Activated T-cell treated with anti-CD3 and anti-CD28 coated beads, Interleukin-2, amount 50 U/mL, for 4 hours (primary cell): ENCODE results near the gene LINGO4. TPM values are rescaled to one million over a fixed set of nuclear protein-coding genes. Genes with fewer than 3 reads are reported as not detected.

Source experiments
- ATAC-seq, 2 donors: fragments of 200-7000 bp; cut with Tn5 transposase; one replicate each; pipeline ENCODE4 v1.10.0; 2021
- DNase-seq: peaks from one replicate; pipeline ENCODE4 v3.0.0-alpha.2; 2020
- H3K27me3 Mint-ChIP-seq: one replicate; pipeline ENCODE4 v1.8.0; 2021; ENCODE audit warnings: low read depth, mixed read lengths
- H3K36me3 Mint-ChIP-seq: one replicate; pipeline ENCODE4 v1.8.0; 2022; ENCODE audit warnings: mixed read lengths; ENCODE audit not compliant: insufficient read depth
- H3K4me1 Mint-ChIP-seq: one replicate; pipeline ENCODE4 v1.8.0; 2021; ENCODE audit warnings: low read depth, mixed read lengths
- H3K4me3 Mint-ChIP-seq: one replicate; pipeline ENCODE4 v1.8.0; 2021; ENCODE audit warnings: mild to moderate bottlenecking, moderate library complexity, mixed read lengths
- H3K9me3 Mint-ChIP-seq: one replicate; pipeline ENCODE4 v1.8.0; 2021; ENCODE audit warnings: mixed read lengths
- total RNA-seq, 3 donors: library from RNA; stranded (reverse); gene quantifications; one replicate each; pipeline ENCODE4 v1.2.1, GENCODE V29; 2021

Gene LINGO4
- total RNA-seq, 3 donors from 2014 or later: 0.08 to 0.16 (median 0.16) TPM

- H3K27me3 Mint-ChIP-seq: no peaks in the 10 kb centered on the region
- H3K4me3 Mint-ChIP-seq: peak within 1 kb of the TSS; percentile 84
- ATAC-seq (peak; percentile 64 to 65), DNase-seq (peak; percentile 64)
- H3K4me1 Mint-ChIP-seq: peaks cover 45% of the 10 kb centered on the region
- H3K9me3 Mint-ChIP-seq: no peaks in the 10 kb centered on the region
- H3K36me3 Mint-ChIP-seq: peaks cover 18% of the 10 kb centered on the region
Measured at GRCh38 chr1:151839457-151840403, 34.5 kb upstream of the LINGO4 start, which contains the start of gene C2CD4D. Gene C2CD4D (minus strand): TSS chr1:151839820. CDS start chr1:151838989, 831 bp downstream.

GRCh38 chr1:151839082-151839412 is 33.8 kb upstream of the LINGO4 start:
- ATAC-seq (no peak), DNase-seq (no peak)
- Mint-ChIP-seq H3K27me3 (no peaks in the 10 kb centered on the region), H3K36me3 (peaks cover 12% of the 10 kb centered on the region), H3K4me1 (peaks cover 45% of the 10 kb centered on the region), H3K9me3 (no peaks in the 10 kb centered on the region), H3K4me3 (peak overlapping the region; percentile 84)

GRCh38 chr1:151838222-151839081 is 33.2 kb upstream of the LINGO4 start:
- Mint-ChIP-seq H3K4me3 (peak overlapping the region; percentile 84), H3K9me3 (no peaks in the 10 kb centered on the region), H3K36me3 (peaks cover 12% of the 10 kb centered on the region), H3K4me1 (peaks cover 51% of the 10 kb centered on the region), H3K27me3 (no peaks in the 10 kb centered on the region)
- peak; percentile 35 to 46 for ATAC-seq
- DNase-seq: no peak

- DNase-seq: no peak
- Mint-ChIP-seq H3K27me3 (no peaks in the 10 kb centered on the region), H3K4me1 (peaks cover 55% of the 10 kb centered on the region), H3K36me3 (peaks cover 10% of the 10 kb centered on the region), H3K9me3 (no peaks in the 10 kb centered on the region), H3K4me3 (peak overlapping the region; percentile 82)
- ATAC-seq: no peak
Measured at GRCh38 chr1:151837884-151838221, 32.6 kb upstream of the LINGO4 start.

DNA sequence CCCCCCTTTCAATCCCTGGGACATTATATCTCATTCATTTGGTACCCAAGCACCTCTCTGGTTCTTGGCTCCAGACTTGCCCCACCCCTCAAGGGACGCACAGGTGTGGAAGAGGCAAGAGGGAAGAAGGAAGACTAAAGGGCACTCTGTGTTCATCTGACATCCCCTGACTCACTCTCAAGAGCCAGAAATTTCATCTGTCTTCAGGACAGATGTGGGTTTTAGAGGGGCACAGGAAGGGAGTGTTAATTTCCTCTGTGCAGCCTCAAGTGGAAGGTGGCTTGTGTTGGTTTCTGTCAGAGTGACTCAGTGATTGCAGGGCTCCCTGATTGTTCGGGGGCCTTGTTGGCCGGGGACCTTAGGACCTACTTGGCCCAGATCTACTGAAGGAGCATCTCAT is 32.0 kb upstream of the LINGO4 start:
- peaks cover 61% of the 10 kb centered on the region for H3K4me1 Mint-ChIP-seq
- ATAC-seq (peak; percentile 36 to 47), DNase-seq (no peak)
- H3K27me3 Mint-ChIP-seq: no peaks in the 10 kb centered on the region
- H3K36me3 Mint-ChIP-seq: peaks cover 7% of the 10 kb centered on the region
- no peaks in the 10 kb centered on the region for H3K9me3 Mint-ChIP-seq
- peak overlapping the region; percentile 82 for H3K4me3 Mint-ChIP-seq

DNA sequence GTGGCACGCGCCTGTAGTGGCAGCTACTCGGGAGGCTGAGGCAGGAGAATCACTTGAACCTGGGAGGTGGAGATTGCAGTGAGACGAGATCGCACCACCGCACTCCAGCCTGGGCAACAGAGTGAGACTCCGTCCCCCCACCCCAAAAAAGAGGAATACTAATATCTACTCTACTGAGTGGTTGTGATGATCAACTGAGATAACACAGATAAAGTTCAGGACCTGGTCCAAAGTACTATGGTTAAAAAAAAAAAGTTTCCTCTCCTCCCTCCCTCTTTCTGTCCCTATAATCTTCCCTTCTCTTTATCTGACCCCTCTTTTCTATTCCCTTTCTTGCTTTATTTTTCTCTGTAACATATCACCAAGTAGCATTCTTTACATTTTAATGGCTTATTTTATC is 30.4 kb upstream of the LINGO4 start:
- no peak overlapping the region for H3K4me3 Mint-ChIP-seq
- DNase-seq (no peak), ATAC-seq (no peak)
- no peaks in the 10 kb centered on the region for H3K9me3 Mint-ChIP-seq
- no peaks in the 10 kb centered on the region for H3K36me3 Mint-ChIP-seq
- H3K27me3 Mint-ChIP-seq: no peaks in the 10 kb centered on the region
- H3K4me1 Mint-ChIP-seq: peaks cover 67% of the 10 kb centered on the region

- no peaks in the 10 kb centered on the region for H3K27me3 Mint-ChIP-seq
- H3K9me3 Mint-ChIP-seq: no peaks in the 10 kb centered on the region
- ATAC-seq: no peak
- no peak for DNase-seq
- no peaks in the 10 kb centered on the region for H3K36me3 Mint-ChIP-seq
- H3K4me3 Mint-ChIP-seq: no peak overlapping the region
- peaks cover 67% of the 10 kb centered on the region for H3K4me1 Mint-ChIP-seq
Measured at GRCh38 chr1:151834239-151834638, 29.0 kb upstream of the LINGO4 start.

DNA sequence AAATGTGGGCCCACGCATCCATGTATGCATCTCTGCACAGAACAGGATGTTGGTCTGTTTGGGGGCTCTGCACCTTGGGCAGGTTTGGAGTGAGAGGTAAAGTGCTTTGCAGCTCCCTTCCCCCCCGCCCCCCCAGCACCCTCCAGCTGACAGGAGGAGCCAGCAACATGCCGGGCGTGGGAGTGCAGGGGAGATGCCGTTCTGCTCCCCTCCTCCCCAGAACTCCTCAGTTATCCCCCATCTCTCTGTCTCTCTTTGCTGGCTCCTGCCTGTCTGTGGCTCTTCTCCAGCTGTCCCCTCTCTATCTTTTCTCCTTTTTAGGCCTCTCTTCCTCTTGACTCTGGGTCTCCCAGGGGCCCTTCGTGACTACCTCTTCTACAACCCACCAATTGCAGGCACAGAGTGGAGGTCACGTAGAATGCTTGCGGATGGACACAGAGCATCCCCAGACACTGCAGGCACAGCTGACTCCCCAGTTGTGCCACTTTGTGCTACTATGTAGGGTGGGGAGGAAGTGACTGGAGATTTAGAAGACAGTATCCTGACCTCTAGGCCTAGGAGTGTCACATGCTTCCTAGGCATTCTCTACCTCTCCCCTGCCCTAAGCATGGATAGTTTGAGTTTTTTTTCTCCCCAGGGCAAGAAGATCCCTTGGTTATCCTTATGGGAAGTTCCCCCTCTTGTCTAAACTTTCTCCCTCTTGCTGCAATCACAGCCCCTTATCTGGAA is 28.1 kb upstream of the LINGO4 start:
- no peak for DNase-seq
- Mint-ChIP-seq H3K4me1 (peaks cover 74% of the 10 kb centered on the region), H3K9me3 (no peaks in the 10 kb centered on the region), H3K4me3 (no peak overlapping the region), H3K27me3 (no peaks in the 10 kb centered on the region), H3K36me3 (no peaks in the 10 kb centered on the region)
- no peak for ATAC-seq

GRCh38 chr1:151832318-151832980 is 27.2 kb upstream of the LINGO4 start:
- H3K4me3 Mint-ChIP-seq: no peak overlapping the region
- ATAC-seq (no peak), DNase-seq (no peak)
- H3K36me3 Mint-ChIP-seq: no peaks in the 10 kb centered on the region
- H3K4me1 Mint-ChIP-seq: peaks cover 78% of the 10 kb centered on the region
- H3K9me3 Mint-ChIP-seq: no peaks in the 10 kb centered on the region
- H3K27me3 Mint-ChIP-seq: no peaks in the 10 kb centered on the region

GRCh38 chr1:151831605-151832004 is 26.4 kb upstream of the LINGO4 start, which contains the start of gene RORC:
Gene RORC (minus strand): TSS chr1:151831802. CDS start chr1:151831764, 38 bp downstream.
- DNase-seq: no peak
- Mint-ChIP-seq H3K4me3 (peak within 1 kb of the TSS; percentile 17), H3K27me3 (no peaks in the 10 kb centered on the region), H3K36me3 (no peaks in the 10 kb centered on the region), H3K9me3 (no peaks in the 10 kb centered on the region), H3K4me1 (peaks cover 77% of the 10 kb centered on the region)
- ATAC-seq: no peak

- ATAC-seq: no peak
- peak overlapping the region; percentile 17 for H3K4me3 Mint-ChIP-seq
- no peaks in the 10 kb centered on the region for H3K9me3 Mint-ChIP-seq
Measured at GRCh38 chr1:151831256-151831591, 26.0 kb upstream of the LINGO4 start.

GRCh38 chr1:151830055-151830454 is 24.8 kb upstream of the LINGO4 start:
- Mint-ChIP-seq H3K36me3 (no peaks in the 10 kb centered on the region), H3K4me1 (peaks cover 84% of the 10 kb centered on the region), H3K27me3 (no peaks in the 10 kb centered on the region), H3K4me3 (peak overlapping the region; percentile 35), H3K9me3 (no peaks in the 10 kb centered on the region)
- ATAC-seq (no peak), DNase-seq (no peak)

More at GRCh38 chr1:151831256-151831591, 26.0 kb upstream of the LINGO4 start:
- Mint-ChIP-seq H3K27me3 (no peaks in the 10 kb centered on the region), H3K4me1 (peaks cover 77% of the 10 kb centered on the region), H3K36me3 (no peaks in the 10 kb centered on the region)
- no peak for DNase-seq

- Mint-ChIP-seq H3K4me1 (peaks cover 83% of the 10 kb centered on the region), H3K36me3 (no peaks in the 10 kb centered on the region), H3K9me3 (no peaks in the 10 kb centered on the region), H3K27me3 (no peaks in the 10 kb centered on the region), H3K4me3 (peak overlapping the region; percentile 35)
- ATAC-seq (peak in 1 of 2 donors; percentile 9), DNase-seq (no peak)
Measured at GRCh38 chr1:151829352-151830046, 24.3 kb upstream of the LINGO4 start.
